Measurements from ENCODE around the gene KCNN3. TPM values are rescaled to one million over a fixed set of nuclear protein-coding genes. Genes with fewer than 3 reads are reported as not detected.

Gene KCNN3
- total RNA-seq, 1 donor, result not detected

- TF ChIP-seq, protein P1, sequence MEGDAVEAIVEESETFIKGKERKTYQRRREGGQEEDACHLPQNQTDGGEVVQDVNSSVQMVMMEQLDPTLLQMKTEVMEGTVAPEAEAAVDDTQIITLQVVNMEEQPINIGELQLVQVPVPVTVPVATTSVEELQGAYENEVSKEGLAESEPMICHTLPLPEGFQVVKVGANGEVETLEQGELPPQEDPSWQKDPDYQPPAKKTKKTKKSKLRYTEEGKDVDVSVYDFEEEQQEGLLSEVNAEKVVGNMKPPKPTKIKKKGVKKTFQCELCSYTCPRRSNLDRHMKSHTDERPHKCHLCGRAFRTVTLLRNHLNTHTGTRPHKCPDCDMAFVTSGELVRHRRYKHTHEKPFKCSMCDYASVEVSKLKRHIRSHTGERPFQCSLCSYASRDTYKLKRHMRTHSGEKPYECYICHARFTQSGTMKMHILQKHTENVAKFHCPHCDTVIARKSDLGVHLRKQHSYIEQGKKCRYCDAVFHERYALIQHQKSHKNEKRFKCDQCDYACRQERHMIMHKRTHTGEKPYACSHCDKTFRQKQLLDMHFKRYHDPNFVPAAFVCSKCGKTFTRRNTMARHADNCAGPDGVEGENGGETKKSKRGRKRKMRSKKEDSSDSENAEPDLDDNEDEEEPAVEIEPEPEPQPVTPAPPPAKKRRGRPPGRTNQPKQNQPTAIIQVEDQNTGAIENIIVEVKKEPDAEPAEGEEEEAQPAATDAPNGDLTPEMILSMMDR (IDR thresholded peaks at IDR 0.05; ENCODE audit: insufficient read depth, low read depth, low read length), result no peak
- DNase-seq (ENCODE audit: low read depth), result no peak
- H3K4me3 ChIP-seq (ENCODE audit: low read depth, low read length), result no peak overlapping the region
These were observed 10.3 kb downstream of the KCNN3 start for GRCh38 chr1:154859786-154860155.

GRCh38 chr1:154859151-154859785 is 10.8 kb downstream of the KCNN3 start:
- DNase-seq (ENCODE audit: low read depth), result no peak
- no peak overlapping the region for H3K4me3 ChIP-seq (ENCODE audit: low read depth, low read length)
- TF ChIP-seq, protein P1 (IDR thresholded peaks at IDR 0.05; ENCODE audit: insufficient read depth, low read depth, low read length), result no peak

DNA sequence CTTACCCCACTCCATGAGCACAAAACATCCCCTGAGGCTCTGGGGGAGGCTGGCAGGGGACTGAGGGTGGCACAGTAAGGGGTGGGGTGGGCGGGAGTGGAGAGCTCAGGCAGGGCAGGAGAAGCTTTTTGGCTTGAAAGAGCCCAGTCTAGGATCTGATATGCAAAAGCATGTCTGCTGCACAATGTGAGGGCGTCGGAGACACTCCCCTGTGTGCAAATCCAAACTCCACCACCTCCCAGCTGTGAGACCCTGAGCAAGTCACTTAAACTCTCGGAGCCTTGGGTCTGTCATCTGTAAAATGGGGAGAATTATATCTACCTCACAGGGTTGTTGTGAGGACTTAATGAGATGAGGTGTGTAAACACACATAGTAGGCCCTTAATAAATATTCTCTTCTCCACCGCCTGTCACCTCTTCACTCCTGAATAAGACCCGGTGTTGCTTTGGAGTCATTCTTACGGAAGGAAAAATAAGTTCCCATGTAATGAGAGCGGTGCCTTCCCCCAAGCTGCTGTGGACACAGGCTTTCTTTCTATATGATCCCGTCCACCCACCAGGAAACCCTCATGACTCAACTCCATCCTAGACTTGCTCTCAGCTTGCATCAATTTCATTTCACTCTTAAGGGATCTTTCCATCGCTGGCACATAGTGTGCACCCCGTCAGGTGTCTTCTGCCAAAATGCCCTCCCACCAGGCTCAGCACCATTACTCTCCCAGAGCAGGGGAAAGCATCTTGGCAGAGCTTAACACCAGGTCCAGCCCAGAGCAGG is 12.5 kb downstream of the KCNN3 start:
- TF ChIP-seq, protein P1 (IDR thresholded peaks at IDR 0.05; ENCODE audit: insufficient read depth, low read depth, low read length), result no peak
- DNase-seq (ENCODE audit: low read depth), result no peak
- H3K4me3 ChIP-seq (ENCODE audit: low read depth, low read length), result no peak overlapping the region

DNA sequence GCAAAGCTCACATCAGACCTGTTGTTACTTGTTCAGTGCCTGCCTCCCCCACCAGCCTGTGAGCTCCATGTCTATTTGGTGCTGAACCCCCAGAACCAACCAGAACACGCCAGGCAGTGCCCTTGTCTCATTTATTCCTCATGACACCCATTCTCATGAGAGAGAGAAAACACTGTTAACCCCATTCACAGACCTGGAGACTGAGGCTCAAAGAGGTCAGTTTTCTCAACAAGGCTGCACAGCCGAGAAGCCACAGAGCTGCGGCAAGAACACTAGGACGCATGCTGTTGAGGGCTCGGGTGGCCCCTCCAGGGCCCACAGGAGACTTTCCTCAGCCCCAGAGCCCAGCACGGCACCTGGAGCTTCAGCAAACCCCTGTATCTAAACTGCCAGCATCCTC is 13.1 kb downstream of the KCNN3 start:
- no peak overlapping the region for H3K4me3 ChIP-seq (ENCODE audit: low read depth, low read length)
- TF ChIP-seq, protein P1 (IDR thresholded peaks at IDR 0.05; ENCODE audit: insufficient read depth, low read depth, low read length), result no peak
- DNase-seq (ENCODE audit: low read depth), result no peak

GRCh38 chr1:154856544-154856943 is 13.5 kb downstream of the KCNN3 start:
- H3K4me3 ChIP-seq (ENCODE audit: low read depth, low read length), result no peak overlapping the region
- DNase-seq (ENCODE audit: low read depth), result no peak
- TF ChIP-seq, protein P1 (IDR thresholded peaks at IDR 0.05; ENCODE audit: insufficient read depth, low read depth, low read length), result no peak

DNA sequence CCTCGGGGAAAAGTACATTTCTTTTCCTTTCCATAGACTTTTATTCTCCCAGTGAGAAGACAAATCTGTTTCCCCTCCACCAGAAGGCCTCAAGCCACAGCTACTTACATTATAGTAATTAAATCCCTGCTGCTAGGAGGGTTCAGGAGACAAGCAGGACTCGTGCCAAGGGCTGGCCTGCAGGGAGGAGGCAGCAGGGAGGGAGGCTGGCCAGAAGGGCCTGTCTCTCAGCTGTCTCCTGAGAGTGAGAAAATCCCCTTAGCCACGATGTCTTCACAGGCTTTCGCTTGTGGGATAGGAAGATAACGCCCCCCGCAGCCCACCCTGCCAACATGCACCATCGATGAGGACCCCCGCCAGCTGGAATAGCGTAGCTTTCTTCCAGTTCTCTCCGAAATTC is 14.0 kb downstream of the KCNN3 start:
- DNase-seq (ENCODE audit: low read depth), result no peak
- TF ChIP-seq, protein P1 (IDR thresholded peaks at IDR 0.05; ENCODE audit: insufficient read depth, low read depth, low read length), result no peak
- H3K4me3 ChIP-seq (ENCODE audit: low read depth, low read length), result no peak overlapping the region
